NB4 (cell line): Measurements from ENCODE around the gene CDH4.

ENCODE experiments used
- DNase-seq: peaks from one replicate; pipeline ENCODE4 v3.0.0; 2010; ENCODE audit warnings: low read depth
- H3K4me3 ChIP-seq: one replicate; pipeline ENCODE4 v1.5.1; 2011; ENCODE audit warnings: mild to moderate bottlenecking, low read depth, low read length, moderate library complexity
- MYC ChIP-seq: IDR thresholded peaks from 2 replicates; pipeline ENCODE4 v1.6.1; 2011; ENCODE audit warnings: low read depth, low read length
- POLR2A ChIP-seq: IDR thresholded peaks from 2 replicates; pipeline ENCODE4 v1.6.1; 2011; ENCODE audit warnings: mild to moderate bottlenecking; ENCODE audit not compliant: insufficient read length; ENCODE audit errors: extremely low read depth
- TF ChIP-seq, protein P1 (sequence below): IDR thresholded peaks from one replicate; pipeline ENCODE4 v1.5.1; 2012; ENCODE audit warnings: low read depth, low read length
- TF ChIP-seq, protein P2 (sequence below): IDR thresholded peaks from 2 replicates; pipeline ENCODE4 v1.6.1; 2011; ENCODE audit warnings: low read depth, low read length

The CDH4 gene

DNA sequence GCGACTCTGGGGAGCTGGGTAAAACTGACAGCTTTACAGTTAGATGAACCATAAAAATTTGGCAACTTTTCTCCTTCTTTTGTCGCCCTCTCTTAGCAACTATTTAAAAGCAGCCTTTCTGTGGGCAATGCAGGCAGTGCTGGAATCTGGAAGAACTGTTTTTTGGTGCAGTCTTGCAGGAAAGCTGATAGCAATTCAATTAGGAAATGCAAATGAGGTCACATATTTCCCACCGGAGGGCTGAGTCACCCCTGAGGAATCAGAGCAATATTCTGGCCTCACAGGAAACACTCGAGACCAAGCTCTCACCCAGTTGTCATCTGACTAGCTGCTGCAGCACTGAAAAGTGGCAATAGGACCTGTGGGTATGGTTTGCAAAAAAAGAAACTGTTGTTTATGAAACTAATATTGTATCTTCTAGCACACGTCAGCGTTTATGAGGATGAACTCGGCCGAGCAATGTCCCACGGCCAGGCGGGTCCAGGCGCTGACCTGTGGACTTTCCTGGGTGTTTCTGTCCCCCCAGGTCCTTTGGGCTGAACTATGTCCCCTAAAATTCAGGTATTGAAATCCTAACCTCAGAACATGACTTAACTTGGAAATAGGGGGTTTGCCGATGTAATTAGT lies 501.4 kb downstream of the CDH4 start:
- TF ChIP-seq, protein P1, sequence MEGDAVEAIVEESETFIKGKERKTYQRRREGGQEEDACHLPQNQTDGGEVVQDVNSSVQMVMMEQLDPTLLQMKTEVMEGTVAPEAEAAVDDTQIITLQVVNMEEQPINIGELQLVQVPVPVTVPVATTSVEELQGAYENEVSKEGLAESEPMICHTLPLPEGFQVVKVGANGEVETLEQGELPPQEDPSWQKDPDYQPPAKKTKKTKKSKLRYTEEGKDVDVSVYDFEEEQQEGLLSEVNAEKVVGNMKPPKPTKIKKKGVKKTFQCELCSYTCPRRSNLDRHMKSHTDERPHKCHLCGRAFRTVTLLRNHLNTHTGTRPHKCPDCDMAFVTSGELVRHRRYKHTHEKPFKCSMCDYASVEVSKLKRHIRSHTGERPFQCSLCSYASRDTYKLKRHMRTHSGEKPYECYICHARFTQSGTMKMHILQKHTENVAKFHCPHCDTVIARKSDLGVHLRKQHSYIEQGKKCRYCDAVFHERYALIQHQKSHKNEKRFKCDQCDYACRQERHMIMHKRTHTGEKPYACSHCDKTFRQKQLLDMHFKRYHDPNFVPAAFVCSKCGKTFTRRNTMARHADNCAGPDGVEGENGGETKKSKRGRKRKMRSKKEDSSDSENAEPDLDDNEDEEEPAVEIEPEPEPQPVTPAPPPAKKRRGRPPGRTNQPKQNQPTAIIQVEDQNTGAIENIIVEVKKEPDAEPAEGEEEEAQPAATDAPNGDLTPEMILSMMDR: no peak
- no peak for TF ChIP-seq POLR2A
- TF ChIP-seq, protein P2, sequence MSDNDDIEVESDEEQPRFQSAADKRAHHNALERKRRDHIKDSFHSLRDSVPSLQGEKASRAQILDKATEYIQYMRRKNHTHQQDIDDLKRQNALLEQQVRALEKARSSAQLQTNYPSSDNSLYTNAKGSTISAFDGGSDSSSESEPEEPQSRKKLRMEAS: no peak
- no peak for DNase-seq

DNA sequence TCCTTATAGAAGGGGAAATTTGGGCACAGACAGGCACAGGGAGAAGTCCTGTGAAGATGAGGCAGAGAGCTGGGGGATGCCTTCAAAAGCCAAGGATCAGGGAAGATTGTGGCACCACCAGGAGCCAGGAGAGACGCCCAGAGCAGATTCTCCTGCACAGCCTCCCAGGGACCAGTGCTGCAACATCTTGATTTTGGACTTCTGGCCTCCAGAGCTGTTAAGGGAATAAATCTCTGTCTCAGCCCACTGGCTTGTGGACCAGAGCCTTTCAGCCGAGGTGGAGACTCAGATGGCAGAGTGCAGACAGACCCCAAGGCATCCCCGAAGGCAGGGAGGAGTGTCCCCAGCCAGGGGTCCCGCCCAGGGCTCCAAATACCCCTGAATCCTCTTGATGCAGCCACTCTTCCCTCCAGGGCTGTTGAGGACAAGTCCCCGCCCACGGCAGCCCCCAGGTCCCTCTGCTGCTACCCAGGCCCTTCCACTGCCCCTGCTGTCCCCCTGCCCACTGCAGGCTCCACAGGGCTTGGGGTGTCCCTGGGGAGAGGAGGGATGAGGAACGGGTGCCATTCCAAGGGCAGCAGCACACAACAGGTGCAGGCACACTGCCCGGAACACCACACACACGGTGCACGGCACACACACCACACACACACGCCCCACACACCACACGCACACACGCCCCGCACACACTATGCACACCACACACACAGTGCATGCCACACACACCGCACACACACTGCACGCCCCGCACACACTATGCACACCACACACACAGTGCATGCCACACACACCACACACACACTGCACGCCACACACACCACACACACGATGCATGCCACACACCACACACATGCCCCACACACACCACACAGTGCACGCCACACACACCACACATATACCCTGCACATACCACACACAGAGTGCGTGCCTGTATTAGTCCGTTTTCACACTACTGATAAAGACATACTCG lies 502.2 kb downstream of the CDH4 start:
- DNase-seq: no peak
- no peak overlapping the region for H3K4me3 ChIP-seq
- no peak for TF ChIP-seq MYC
- no peak for TF ChIP-seq POLR2A
- TF ChIP-seq, protein P1: no peak
- TF ChIP-seq, protein P2: no peak

More for the DNA sequence above, 501.4 kb downstream of the CDH4 start:
- no peak overlapping the region for H3K4me3 ChIP-seq

DNA sequence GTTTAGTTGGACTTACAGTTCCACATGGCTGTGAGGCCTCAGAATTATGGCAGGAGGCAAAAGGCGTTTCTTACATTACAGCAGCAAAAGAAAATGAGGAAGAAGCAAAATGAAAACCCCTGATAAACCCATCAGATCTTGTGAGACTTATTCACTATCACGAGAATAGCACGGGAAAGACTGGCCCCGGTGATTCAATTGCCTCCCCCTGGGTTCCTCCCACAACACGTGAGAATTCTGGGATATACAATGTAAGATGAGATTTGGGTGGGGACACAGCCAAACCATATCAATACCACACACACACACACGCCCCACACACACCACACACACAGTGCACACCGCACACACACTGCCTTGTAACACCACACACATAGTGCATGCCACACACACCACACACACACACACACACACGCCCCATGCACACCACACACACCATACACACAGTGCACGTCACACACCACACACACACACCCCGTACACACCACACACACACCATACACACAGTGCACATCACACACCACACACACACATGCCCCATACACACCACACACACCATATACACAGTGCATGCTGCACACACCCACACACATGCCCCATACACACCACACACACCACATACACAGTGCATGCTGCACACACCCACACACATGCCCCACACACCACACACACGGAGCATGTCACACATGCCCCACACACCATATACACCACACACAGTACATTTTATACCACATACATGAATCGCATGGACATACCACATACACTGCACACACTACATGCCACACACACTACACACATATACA lies 503.1 kb downstream of the CDH4 start:
- DNase-seq: no peak
- H3K4me3 ChIP-seq: no peak overlapping the region
- TF ChIP-seq, protein P2: no peak
- no peak for TF ChIP-seq MYC

DNA sequence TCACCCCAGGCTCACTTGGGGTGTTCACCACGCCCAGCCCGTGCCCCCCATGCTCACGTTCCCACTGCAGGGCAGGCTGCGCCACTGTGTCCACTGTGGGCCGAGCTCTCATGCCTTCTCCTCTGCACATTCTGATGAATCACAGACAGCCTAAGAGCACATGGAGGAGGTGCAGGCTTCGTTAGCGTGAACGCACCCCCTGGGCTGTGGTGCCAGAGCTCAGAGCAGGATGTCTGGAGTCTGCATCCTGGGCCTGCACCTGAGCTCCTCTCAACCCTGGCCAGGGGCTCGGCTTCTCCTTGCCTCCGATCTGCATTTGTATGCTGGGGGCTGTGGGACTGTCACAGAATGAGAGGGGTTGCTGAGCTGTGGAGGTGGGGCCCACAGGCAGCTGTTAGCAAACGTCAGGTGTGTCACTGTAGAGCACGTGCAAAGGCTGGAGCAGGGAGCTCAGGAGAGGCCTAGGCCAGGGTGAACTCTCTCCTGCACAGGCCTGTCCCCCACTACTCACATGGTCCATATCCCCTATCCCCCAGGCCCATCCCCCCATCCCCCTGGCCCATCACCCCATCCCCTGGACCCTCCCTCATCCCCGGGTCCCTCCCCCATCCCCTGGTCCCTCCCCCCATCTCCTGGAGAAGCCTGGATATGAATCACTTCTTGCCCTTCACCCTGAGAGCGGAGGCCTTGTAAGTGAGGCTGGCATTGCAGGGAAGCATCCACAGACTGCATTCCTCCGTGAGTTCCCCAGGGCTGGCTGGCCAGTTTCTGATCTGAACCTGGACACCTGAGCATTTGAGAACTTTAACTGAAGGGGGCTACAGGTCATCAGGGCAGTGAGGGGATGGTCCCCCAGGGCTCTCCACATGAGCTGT lies 504.1 kb downstream of the CDH4 start:
- TF ChIP-seq POLR2A: no peak
- TF ChIP-seq, protein P1: no peak
- no peak for DNase-seq

DNA sequence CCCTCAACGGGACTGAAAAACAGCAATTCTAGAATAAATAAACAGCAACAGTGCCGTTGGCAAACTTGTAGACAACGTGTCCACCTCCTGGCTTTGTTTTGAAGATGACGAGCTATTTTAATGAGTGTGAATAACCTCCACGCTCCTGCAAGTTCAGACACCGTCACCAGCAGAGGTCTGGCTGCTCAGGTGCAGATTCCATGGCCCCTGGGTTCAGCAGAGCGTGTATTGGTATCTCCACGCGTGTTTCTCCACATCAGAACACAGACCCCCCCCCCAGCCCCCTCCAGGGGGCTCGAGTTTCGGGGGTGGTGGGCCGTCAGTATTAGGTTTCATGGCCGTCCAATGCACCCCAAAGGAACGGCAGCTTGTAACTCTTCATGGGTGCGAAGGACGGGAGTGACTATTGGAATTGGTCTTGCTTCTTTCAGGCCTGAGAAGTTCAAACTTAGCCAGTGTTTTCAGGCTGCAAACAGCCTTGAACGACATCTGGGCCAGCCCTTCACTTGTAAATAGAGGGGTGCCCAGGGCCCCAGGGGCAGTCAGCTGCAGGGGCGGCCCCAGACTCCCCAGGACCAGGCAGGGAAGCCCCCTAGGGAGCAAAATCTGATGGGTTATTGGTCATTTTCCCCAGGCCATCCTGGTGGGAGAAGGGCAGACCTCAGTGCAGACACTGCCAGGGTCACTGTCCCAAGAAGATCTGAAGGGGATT lies 505.1 kb downstream of the CDH4 start:
- TF ChIP-seq, protein P1: no peak
- TF ChIP-seq MYC (no peak), POLR2A (no peak)
- TF ChIP-seq, protein P2: no peak
- DNase-seq: no peak
- H3K4me3 ChIP-seq: no peak overlapping the region

More for the DNA sequence above, 504.1 kb downstream of the CDH4 start:
- no peak overlapping the region for H3K4me3 ChIP-seq
